ENCODE data around the gene MYO18B.

MYO18B gene

DNA sequence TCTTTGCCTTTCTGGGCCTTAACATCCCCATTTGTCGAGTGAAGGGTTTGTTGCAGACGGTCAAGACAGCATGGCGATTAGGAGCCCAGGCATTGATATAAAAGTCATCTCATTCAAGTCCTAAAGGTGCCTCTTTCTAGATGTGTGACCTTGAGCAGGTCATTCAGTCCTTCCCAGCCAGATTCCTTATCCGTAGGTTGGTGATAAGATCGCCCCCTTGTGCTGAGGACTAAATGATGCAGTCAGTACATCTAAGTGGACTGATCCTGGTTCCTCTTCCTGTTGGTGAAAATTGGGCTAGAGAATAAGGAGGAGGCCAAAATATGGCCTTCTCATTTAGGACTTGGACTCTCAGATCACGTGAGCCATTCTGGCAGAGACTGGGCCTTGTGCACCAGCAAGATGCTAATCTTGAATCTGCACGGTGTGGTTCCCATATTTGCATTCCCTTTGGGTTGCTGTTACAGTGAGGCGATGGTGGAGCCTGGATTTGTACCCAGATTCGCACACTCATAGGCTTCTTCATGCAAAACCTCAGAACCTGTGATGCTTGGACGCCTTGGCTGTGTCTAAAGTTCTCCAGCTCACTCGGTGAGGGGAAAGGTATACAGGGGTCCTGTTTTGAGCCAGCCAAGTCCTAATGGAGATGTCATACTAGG is 156.8 kb downstream of the MYO18B start:
- H3K4me3 ChIP-seq (ENCODE audit: low read depth, low read length): no peak overlapping the region
- in situ Hi-C loops (cut with HindIII; ENCODE audit: low sequenced_read_pairs): no loop called here
- DNase-seq (ENCODE audit: low read depth, low spot score): no peak
- TF ChIP-seq, protein P1, sequence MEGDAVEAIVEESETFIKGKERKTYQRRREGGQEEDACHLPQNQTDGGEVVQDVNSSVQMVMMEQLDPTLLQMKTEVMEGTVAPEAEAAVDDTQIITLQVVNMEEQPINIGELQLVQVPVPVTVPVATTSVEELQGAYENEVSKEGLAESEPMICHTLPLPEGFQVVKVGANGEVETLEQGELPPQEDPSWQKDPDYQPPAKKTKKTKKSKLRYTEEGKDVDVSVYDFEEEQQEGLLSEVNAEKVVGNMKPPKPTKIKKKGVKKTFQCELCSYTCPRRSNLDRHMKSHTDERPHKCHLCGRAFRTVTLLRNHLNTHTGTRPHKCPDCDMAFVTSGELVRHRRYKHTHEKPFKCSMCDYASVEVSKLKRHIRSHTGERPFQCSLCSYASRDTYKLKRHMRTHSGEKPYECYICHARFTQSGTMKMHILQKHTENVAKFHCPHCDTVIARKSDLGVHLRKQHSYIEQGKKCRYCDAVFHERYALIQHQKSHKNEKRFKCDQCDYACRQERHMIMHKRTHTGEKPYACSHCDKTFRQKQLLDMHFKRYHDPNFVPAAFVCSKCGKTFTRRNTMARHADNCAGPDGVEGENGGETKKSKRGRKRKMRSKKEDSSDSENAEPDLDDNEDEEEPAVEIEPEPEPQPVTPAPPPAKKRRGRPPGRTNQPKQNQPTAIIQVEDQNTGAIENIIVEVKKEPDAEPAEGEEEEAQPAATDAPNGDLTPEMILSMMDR (IDR thresholded peaks at IDR 0.05; ENCODE audit: low read depth, low read length): no peak

DNA sequence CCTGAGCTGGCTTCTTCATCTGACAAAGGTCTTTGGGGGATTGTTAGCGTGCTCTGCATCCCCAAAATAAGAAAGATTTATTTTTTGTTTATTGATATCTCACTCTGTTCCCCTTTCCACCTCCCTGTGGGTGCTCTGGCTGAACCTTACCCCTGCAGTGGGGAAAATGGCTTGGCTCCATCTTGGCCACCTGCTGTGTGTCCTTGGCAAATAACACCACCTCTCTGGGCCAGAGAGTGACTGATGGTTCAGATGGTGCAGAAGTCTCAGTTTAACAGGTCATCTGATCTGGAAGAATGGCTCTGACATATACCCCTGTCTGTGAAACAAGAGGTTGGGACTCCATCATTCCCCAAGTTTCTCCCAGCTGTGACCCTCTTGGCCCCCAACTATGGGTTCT is 157.6 kb downstream of the MYO18B start:
- no peak for DNase-seq (ENCODE audit: low read depth, low spot score)
- in situ Hi-C loops (cut with HindIII; ENCODE audit: low sequenced_read_pairs): no loop called here
- no peak overlapping the region for H3K4me3 ChIP-seq (ENCODE audit: low read depth, low read length)
- TF ChIP-seq, protein P1 (IDR thresholded peaks at IDR 0.05; ENCODE audit: low read depth, low read length): no peak

DNA sequence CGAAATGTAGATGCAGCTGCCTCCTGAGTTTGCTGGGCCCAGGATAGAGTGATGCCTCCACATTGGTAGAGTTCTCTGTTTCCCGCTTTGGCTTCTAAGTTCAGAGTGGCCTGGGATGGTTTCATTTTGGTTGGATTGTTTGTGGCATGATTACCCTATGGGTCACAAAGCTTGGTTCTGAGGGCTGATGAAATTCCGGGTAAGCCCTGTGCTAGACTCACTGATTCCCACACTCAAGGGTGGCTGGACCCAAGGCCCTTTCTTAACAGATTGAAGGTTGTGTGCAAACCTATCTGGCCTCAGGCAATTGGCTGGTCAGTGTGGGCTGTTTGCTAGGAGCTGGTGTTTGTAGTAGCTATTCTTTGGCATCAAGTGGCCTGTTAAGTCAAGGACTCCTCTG is 158.4 kb downstream of the MYO18B start:
- no peak overlapping the region for H3K4me3 ChIP-seq (ENCODE audit: low read depth, low read length)
- TF ChIP-seq, protein P1 (IDR thresholded peaks at IDR 0.05; ENCODE audit: low read depth, low read length): no peak
- DNase-seq (ENCODE audit: low read depth, low spot score): no peak
- in situ Hi-C loops (cut with HindIII; ENCODE audit: low sequenced_read_pairs): no loop called here

DNA sequence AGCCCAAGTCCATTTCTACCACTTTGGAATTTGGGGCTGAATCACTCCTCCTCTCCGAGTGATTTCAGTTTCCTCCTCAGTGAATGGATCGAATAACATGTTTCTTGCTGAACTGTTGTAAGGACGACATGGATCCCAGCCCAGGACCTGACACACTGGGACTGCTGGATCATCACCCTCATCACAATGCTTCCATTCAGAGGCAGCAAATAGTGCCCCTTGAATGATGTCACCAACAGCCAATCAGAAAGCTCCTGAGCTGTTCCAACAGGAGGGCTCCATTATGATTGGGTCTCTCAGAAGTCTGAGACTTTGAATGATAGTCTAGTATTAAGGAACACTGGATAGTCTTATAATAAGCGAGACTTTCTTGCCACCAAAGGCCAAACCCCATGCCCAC is 158.9 kb downstream of the MYO18B start:
- in situ Hi-C loops (cut with HindIII; ENCODE audit: low sequenced_read_pairs): no loop called here
- H3K4me3 ChIP-seq (ENCODE audit: low read depth, low read length): no peak overlapping the region
- TF ChIP-seq, protein P1 (IDR thresholded peaks at IDR 0.05; ENCODE audit: low read depth, low read length): no peak
- no peak for DNase-seq (ENCODE audit: low read depth, low spot score)

DNA sequence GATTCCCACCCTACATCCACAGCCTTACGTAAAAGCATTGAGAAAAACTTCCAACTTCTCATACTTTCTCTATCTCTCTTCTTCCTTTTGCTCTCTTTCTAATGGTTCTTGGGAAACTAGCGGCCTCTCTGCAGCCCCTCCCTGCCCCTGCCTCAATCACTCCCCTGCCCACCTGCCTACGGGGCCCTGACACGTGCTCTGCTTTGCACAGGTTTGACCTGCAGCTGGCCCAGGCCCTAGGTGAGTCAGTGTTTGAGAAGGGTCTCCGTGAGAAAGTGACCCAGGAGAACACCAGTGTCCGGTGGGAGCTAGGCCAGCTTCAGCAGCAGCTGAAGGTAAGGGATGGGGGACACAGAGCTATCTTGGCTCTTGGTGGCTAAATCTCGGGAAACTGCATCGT is 160.4 kb downstream of the MYO18B start:
- in situ Hi-C loops (cut with HindIII; ENCODE audit: low sequenced_read_pairs): no loop called here
- TF ChIP-seq, protein P1 (IDR thresholded peaks at IDR 0.05; ENCODE audit: low read depth, low read length): no peak

DNA sequence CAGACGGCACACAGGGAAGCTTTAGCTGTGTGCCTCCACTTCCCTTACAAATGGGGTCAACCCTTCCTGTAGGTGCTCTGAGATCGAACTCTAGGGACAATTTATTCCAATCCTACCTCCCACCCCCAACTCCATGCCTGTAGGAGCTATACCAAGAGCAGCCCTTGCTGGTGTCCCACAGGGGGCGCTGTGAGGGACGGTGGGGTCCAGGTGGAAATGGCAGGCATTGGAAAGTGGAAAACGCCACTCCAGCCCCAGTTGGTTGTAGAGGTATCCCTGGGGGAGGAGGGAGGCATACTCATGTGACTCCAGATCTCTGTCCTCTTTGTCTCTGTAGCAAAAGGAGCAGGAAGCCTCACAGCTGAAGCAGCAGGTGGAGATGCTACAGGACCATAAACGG is 161.3 kb downstream of the MYO18B start:
- no peak for DNase-seq (ENCODE audit: low read depth, low spot score)
- H3K4me3 ChIP-seq (ENCODE audit: low read depth, low read length): no peak overlapping the region
- TF ChIP-seq, protein P1 (IDR thresholded peaks at IDR 0.05; ENCODE audit: low read depth, low read length): peak; percentile 6
- in situ Hi-C loops (cut with HindIII; ENCODE audit: low sequenced_read_pairs): no loop called here

More for the DNA sequence above, 160.4 kb downstream of the MYO18B start:
- no peak for DNase-seq (ENCODE audit: low read depth, low spot score)
- H3K4me3 ChIP-seq (ENCODE audit: low read depth, low read length): no peak overlapping the region

Data from astrocyte of the spinal cord (primary cell).